GM19468 (cell line): Measurements from ENCODE around the gene LRRC3C.

ENCODE experiments used
- ATAC-seq: cut with Tn5 transposase; IDR thresholded peaks from one replicate; pipeline ENCODE4 v1.9.1; 2021; ENCODE audit warnings: mild to moderate bottlenecking, moderate library complexity, moderate number of reproducible peaks; ENCODE audit not compliant: unreplicated experiment; ENCODE audit errors: extremely low read depth

Gene LRRC3C

DNA sequence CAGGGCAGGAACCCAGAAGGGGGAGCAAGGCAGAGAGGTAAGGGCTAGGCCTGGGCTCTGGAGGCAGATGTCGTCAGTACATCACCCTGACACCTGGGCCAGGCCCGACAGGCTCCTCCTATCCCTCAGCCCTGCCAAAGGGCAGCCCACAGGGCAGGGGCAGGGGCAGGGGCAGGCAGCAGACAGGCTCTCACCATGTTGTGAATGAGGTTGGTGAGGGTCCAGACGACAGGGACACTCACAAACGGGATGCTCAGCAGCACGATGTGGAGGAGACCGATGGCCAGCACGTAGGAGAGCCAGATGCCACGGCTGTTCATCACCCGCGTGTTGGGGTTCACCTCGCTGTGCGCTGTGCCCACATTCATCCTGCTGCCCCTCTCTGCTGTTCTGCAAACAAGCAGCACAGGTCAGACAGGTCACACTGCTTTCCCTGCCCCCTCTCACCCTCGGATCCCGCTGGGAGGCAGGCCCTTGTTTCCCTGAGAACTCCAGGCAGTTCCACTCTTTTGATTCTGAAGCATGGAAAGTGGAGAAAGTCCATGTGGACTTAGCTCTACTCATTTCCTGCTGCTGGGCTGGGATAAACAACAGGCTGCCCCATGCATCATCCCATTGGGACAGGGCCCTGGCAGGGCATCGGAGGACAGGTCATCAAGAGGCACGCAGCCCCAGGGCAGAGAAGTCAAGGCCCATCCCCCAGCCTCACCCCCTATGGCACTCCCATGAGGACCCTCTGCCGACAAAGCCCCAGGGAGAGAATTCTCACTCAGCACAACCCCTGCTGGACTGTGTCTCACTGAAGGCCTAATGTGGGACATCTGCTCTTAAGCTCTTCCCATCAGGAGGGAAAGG is 3.5 kb upstream of the LRRC3C start:
- ATAC-seq = no peak

GRCh38 chr17:39924691-39925055 is 2.9 kb upstream of the LRRC3C start:
- ATAC-seq = no peak

- ATAC-seq = no peak
Measured at GRCh38 chr17:39925282-39926134, 2.0 kb upstream of the LRRC3C start.

- no peak for ATAC-seq
Measured at GRCh38 chr17:39926135-39926587, 1.4 kb upstream of the LRRC3C start.

DNA sequence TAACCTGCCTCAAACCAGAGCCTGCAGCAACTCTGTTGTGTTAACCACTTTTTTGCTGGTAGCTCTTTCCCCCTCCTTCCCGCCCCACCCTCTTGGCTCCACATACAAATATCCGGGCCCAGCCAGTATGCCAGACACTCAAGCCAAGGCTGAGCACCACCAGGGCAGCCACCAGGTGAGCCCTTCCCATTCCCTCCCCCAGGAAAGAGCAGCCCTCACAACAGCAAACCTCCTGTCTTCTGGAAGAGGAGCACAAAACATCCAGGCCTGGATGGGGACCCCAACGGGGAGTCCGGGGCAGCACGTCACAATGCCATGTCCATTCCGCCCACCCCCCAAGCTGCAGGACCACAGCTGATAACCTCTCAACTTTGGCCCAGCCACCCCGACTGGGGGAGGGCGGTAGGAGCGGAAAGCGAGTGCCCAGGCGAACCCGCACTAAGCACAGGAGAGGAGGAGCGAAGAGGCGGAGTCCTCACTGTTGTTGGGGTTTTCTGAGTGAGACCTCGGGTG is 888 bp upstream of the LRRC3C start:
- no peak for ATAC-seq

DNA sequence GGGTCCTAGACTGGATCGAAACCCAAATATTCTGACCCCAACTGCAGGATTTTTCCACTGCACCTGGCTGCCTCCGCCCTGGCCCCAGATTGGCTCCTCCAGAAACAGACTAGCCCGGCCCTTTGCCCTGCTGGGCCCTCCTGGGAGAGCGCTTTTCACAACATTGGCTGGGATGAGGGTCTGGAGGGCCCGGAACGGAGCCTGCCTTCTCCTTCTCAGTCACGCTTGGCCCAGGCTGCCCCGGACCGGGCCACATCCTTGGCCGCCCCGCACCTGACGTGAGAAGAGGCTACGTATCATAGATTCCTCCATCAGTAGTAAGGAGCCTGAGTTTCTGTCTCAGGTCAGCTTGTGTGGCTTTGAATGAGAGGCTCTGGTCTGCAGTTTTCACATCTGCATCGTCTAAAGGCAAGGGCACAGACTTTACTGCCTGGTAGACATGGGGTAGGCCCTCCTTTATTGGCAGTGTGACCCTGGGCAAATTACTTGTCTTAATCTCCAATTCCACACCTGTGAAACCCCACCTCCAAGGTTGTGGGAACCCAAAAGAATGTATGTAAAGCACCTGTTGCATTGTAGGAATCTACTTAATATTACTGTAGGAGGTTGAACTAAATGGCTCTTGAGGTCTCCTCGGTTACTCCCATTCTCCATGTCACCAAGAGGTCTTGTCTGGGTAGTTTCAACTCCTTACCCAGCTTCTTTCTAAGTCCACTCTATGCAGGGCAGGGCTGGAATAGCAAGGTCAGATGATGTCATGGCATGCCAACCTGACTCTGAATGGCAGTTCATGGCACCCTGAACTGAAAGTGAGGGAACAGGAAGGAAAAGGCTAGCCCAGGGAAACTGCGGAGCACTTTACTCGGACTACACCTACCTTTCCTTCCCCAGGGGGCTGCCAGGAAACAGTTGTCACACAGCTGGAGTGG is 661 bp downstream of the LRRC3C start:
- no peak for ATAC-seq

- no peak for ATAC-seq
Measured at GRCh38 chr17:39928858-39929645, 1.5 kb downstream of the LRRC3C start.

- no peak for ATAC-seq
Measured at GRCh38 chr17:39929646-39930407, 2.3 kb downstream of the LRRC3C start.

- ATAC-seq = no peak
Measured at GRCh38 chr17:39933912-39934311, 6.4 kb downstream of the LRRC3C start.

DNA sequence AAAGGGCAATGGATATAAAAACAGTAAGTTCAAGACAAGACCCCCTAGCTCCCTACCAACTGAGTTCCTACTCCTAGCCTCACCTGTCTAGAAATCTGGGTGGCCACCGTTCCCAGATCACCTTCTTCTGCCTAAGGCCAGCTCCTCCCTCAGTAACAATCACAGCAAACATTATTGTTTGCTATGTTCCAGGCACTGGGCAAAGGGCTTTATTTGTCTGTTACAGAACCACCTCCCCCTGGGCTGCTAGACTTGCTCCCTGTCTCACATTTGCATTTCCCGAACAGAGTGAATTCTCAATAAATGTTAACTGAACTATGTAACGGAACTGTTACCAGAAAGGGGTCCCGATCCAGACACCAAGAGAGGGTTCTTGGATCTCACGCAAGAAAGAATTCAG is 6.8 kb downstream of the LRRC3C start:
- no peak for ATAC-seq

- no peak for ATAC-seq
Measured at GRCh38 chr17:39935909-39936308, 8.4 kb downstream of the LRRC3C start.

DNA sequence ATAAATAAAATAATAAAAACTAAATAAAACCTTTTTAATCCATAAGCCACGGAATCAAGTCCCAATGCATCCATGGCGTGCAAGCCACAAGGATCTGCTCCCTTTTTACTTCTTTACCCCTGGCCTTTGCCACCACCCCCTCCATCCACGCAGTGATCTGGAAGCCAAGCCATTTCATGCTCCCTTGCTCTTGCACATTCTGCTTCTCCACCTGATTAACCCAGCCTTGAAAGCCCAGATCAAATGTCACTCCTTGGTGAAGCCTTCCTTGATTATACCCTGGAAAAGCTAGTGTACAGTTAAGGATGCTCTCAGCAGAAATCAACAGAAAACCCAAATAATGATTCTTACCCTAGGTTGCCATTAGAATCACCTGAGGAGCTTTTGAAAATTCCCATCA is 9.9 kb downstream of the LRRC3C start:
- no peak for ATAC-seq

GRCh38 chr17:39938140-39938869 is 10.8 kb downstream of the LRRC3C start:
- ATAC-seq = no peak

- ATAC-seq = no peak
Measured at GRCh38 chr17:39939106-39939505, 11.6 kb downstream of the LRRC3C start.

- no peak for ATAC-seq
Measured at GRCh38 chr17:39939588-39940419, 12.3 kb downstream of the LRRC3C start.

DNA sequence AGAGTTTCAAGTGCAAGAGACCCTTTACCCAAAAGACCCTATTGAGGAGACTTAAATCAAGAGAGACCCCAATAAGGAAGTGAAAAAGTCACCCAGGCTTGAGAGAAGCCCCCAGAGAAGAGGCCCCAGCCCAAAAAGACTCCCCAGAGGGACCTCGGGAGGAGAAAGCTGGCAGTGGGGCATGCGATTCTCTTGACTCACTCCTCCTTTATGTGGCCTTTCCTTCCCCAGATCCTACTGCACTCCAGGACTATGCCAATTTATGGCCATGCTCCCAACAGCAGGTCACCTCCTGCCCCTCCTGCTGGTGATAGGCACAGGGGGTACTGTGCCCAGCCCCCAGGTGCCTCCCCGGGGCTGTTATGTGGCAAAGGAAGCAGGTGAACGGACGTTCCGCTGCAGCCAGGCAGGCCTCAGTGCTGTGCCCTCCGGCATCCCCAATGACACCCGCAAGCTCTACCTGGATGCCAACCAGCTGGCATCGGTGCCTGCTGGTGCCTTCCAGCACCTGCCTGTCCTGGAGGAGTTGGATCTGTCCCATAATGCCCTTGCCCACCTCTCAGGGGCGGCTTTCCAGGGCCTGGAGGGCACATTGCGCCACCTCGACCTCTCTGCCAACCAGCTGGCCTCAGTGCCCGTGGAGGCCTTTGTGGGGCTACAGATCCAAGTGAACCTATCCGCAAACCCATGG is 16.3 kb downstream of the LRRC3C start:
- no peak for ATAC-seq

DNA sequence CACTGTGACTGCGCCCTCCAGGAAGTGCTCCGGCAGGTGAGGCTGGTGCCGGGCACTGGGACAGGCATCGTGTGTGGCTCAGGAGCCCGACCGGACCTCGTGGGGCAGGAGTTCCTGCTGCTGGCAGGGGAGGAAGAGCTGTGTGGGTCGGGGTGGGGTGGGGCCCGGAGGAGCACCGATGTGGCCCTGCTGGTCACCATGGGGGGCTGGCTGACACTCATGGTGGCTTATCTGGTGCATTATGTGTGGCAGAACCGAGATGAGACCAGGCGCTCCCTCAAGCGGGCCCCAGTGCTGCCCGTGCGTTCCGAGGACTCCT is 16.8 kb downstream of the LRRC3C start:
- no peak for ATAC-seq
